ENCODE results near the gene DEPDC5.

DEPDC5 gene

GRCh38 chr22:31950226-31950625 is 196.4 kb downstream of the DEPDC5 start:
- DNase-seq (ENCODE audit: low read depth) = no peak

DNA sequence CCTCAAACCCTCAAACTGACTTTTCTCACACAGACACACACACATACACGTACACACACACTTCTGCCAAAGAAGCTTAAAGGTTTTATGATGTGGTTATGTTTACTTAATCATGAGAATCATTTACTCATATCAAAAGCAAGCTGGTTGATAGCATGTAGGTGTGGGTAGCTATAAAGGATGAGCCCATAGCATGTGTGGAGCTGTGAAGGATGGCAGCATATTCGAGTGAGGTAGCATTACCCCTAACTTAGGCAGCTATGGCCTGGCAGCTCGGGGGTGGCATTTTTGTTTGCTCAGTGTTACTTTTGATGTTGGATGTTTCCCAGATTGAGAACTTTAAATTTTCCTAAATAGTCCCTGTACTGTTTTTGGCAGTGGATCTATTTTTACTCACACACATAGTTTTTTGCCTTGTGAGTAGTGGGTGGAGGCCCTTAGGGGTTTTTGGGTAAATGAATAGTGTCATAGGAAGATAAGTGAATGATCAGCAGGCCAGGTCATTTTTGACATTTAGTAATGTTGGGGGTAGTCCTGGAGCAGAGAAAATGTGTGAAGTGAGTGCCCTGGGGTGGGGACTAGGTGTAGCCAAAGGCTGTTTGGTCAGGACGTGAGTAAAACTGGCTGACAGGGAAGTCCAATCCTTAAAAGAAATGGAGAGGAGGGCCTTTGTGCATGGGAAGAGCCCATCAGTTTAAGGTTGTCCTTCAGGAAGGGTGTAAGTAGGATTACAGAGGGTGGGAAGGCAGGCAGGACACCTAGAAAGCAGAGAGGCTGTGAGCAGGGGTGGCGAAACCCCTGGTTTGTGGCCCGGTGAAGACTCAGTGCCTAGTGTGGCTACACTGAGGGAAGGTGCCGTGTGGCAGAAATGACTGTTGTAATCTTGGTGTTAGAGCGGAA is 197.6 kb downstream of the DEPDC5 start:
- DNase-seq (ENCODE audit: low read depth) = no peak

DNA sequence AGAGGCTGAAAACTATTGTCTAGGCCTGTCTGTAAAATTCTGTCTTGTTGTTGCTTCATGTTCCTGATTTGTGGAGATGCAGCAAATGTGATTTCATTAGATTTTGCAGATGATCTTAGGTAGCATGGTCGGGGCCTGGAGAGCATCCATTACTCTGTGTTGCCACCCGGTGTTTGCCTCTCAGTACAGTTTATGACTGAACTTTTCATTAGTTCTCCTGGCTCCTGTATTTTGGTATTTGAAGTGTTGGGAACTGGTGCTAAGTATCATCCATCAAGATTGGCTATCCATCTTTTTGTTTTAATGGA is 198.2 kb downstream of the DEPDC5 start:
- DNase-seq (ENCODE audit: low read depth) = no peak

DNA sequence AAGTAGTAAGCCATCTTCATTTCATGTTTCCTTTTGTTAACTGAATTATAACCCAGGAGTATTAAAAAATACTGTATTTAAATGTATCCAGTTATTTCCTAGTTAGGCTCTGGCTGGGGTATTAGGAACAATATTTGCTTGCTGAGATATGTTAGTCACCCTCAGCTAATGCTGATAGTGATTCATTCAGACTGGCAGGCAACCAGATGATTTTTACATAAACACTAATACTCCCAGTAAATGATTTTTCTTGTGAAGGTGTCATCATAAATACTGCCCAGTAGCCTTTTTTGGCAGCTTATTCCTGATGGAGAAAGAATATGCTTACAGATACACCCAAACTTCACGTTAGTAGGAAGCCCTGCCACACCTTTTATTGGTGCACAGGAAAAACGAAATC is 198.7 kb downstream of the DEPDC5 start:
- DNase-seq (ENCODE audit: low read depth) = peak; percentile 76

- no peak for DNase-seq (ENCODE audit: low read depth)
These were observed 199.4 kb downstream of the DEPDC5 start for GRCh38 chr22:31953261-31953660.

- no peak for DNase-seq (ENCODE audit: low read depth)
These were observed 201.0 kb downstream of the DEPDC5 start for GRCh38 chr22:31954535-31955523.

- no peak for DNase-seq (ENCODE audit: low read depth)
These were observed 202.5 kb downstream of the DEPDC5 start for GRCh38 chr22:31956360-31956759.
